ENCODE data around the gene EPHB3.
A peak's percentile ranks its signal among the peaks of the same experiment; 100 is the strongest.

The EPHB3 gene

GRCh38 chr3:184524981-184525336 lies 36.6 kb upstream of the EPHB3 start:
- TF ChIP-seq CTCF (IDR thresholded peaks at IDR 0.05; ENCODE audit: low read depth, low read length, missing control alignments): no peak
- DNase-seq (ENCODE audit: extremely low read depth, low read depth): no peak
- peak overlapping the region; percentile 37 for H3K4me3 ChIP-seq (replicated peaks; ENCODE audit: low read depth, low read length)

DNA sequence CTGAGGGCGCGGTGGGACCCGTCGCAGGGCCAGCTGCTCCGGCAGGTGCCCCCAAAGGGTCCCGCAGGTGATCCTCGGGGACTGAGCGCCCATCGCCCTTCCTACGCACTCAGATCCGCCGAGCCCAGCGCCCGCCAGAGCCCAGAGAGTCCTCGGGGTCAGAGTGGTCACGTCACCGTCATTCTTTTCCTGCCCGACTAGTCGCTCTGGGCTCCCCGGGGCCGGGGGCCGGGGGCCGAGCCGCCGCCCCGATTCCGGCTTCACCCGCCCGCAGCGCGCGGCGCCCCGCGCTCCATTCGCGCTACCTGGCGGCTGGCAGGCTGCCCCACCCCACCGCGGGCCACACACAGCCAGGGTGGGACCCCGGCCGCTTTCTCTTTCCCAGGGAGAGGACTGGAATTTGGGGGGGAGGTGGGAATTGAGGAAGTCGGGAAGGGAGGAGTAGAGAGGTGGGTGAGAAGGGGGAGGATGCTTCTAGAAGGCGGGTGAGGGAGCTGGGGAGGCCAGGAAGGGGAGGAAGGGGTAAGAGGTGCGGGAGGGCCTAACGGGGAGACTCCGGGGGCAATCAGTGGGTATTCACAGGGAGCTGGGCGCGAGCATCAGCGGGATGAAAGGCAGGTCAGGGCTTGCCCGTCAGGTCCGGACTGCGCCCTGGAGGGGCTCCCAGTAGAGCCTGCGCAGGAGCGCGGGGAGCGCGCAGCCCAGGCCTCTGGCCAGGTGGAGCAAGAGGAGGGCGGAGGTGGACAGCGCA lies 36.1 kb upstream of the EPHB3 start:
- TF ChIP-seq CTCF (IDR thresholded peaks at IDR 0.05; ENCODE audit: low read depth, low read length, missing control alignments): no peak
- DNase-seq (ENCODE audit: extremely low read depth, low read depth): no peak
- H3K4me3 ChIP-seq (replicated peaks; ENCODE audit: low read depth, low read length): peak overlapping the region; percentile 37

- no peak for DNase-seq (ENCODE audit: extremely low read depth, low read depth)
- H3K4me3 ChIP-seq (replicated peaks; ENCODE audit: low read depth, low read length): peak overlapping the region; percentile 37
- TF ChIP-seq CTCF (IDR thresholded peaks at IDR 0.05; ENCODE audit: low read depth, low read length, missing control alignments): peak; percentile 3
Measured at GRCh38 chr3:184526088-184526433, 35.5 kb upstream of the EPHB3 start.

- DNase-seq (ENCODE audit: extremely low read depth, low read depth): no peak
- no peak for TF ChIP-seq CTCF (IDR thresholded peaks at IDR 0.05; ENCODE audit: low read depth, low read length, missing control alignments)
- no peak overlapping the region for H3K4me3 ChIP-seq (replicated peaks; ENCODE audit: low read depth, low read length)
Measured at GRCh38 chr3:184531626-184532280, 29.8 kb upstream of the EPHB3 start.

DNA sequence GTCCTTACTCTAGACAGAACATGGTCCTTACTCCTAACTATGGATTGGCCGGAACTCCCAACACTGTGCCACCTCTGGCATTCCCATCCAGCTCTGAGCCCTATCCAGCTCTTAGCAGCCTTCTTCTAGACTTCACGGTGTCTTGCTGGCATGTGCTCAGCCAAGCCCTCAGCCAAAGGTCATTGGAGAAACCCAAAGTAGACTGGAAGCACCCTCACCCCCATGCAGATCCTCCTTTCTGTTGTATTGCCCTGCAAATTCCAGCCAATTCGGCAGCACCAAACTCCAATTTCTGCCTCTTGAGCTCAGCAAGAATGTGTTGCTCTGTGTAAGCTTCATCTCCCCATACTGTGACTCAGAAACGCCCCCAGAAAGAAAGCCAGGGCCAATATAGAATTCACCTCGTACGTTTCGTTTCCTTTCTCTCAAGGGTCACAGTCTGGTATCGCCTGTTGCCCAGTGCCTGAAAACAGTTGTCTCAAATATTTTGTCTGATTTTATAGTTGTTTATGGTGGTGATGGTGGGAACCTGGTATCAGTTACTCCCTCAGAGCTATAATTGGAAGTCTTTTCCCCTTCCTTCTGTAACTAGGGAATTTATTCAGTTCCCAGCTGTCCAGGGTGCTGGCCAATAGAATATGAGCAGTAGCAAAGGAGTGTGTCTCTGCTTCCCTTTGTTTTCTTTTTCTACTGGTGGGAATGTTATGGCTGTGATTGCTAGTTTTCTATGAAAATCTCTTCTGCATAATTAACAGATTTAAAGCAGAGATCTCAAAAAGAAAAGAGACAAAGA lies 28.4 kb upstream of the EPHB3 start:
- TF ChIP-seq CTCF (IDR thresholded peaks at IDR 0.05; ENCODE audit: low read depth, low read length, missing control alignments): no peak

GRCh38 chr3:184537885-184538665 lies 23.5 kb upstream of the EPHB3 start:
- no peak for DNase-seq (ENCODE audit: extremely low read depth, low read depth)
- no peak overlapping the region for H3K4me3 ChIP-seq (replicated peaks; ENCODE audit: low read depth, low read length)
- no peak for TF ChIP-seq CTCF (IDR thresholded peaks at IDR 0.05; ENCODE audit: low read depth, low read length, missing control alignments)

More for the DNA sequence above, 28.4 kb upstream of the EPHB3 start:
- no peak for DNase-seq (ENCODE audit: extremely low read depth, low read depth)
- H3K4me3 ChIP-seq (replicated peaks; ENCODE audit: low read depth, low read length): no peak overlapping the region
